Stimulated activated CD8-positive, alpha-beta memory T cell treated with anti-CD3 and anti-CD28 coated beads, Interleukin-15, amount 100 ng/mL, for 48 hours (primary cell): Measurements from ENCODE around the gene ACP3.
"Not testable (repeated sequence)": the region's sequence is repeated elsewhere in the genome, so short reads cannot be mapped to it uniquely, and the experiment has no call there.

Source experiments
- DNase-seq, 2 donors: peaks; one replicate each; pipeline ENCODE4 v3.0.0-alpha.2; 2020; ENCODE audit warnings: low read depth in 2 of 2

Gene ACP3, protein sequence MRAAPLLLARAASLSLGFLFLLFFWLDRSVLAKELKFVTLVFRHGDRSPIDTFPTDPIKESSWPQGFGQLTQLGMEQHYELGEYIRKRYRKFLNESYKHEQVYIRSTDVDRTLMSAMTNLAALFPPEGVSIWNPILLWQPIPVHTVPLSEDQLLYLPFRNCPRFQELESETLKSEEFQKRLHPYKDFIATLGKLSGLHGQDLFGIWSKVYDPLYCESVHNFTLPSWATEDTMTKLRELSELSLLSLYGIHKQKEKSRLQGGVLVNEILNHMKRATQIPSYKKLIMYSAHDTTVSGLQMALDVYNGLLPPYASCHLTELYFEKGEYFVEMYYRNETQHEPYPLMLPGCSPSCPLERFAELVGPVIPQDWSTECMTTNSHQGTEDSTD

DNA sequence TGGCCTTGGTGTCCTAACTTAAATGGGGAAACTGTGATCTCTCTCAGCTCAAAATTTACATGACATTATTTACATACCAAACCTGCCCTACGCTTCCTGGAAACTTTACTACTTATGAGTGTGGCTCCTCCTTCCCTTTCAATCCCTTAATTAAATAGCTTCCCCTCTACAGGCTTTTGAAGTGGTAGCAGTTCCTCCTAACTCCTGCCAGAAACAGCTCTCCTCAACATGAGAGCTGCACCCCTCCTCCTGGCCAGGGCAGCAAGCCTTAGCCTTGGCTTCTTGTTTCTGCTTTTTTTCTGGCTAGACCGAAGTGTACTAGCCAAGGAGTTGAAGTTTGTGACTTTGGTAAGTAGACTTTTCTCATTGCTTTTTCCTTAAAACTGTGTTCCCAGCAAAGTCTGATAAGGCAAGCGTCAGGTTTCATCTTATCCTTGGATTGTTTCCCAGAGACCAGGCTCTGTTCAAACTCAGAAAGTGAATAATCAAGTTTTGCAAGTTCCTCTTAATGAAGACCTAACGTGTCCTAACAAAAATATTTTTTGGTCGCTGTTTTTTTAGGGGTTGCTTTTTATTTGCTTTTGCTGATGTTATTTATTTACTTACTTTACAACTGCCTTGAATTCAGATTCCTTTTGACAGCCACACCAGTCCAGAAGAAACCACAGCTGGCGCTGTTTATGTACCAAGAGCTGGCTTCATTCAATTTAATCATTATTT, at the start of gene ACP3:
TSS of gene ACP3 (plus strand) at position 179 of the 720 bp plus-strand sequence. CDS start at position 229, 50 bp downstream.
- no peak for DNase-seq

DNA sequence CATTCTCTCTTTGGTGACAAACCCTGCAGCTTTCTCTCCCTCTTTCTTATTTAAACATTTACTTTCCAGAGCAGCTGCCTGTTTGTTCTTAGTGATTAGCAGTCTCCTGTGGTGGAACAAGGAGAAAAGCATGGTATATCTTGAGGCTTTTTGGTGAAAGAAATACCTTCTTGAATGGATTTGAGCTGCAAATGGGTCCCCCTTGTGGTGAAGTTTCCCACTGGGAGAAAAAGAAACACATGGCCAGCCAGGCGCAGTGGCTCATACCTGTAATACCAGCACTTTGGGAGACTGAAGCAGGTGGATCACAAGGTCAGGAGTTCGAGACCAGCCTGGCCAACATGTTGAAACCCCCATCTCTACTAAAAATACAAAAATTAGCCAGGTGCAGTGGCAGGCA, 48.3 kb upstream of the ACP3 start:
- no peak for DNase-seq

DNA sequence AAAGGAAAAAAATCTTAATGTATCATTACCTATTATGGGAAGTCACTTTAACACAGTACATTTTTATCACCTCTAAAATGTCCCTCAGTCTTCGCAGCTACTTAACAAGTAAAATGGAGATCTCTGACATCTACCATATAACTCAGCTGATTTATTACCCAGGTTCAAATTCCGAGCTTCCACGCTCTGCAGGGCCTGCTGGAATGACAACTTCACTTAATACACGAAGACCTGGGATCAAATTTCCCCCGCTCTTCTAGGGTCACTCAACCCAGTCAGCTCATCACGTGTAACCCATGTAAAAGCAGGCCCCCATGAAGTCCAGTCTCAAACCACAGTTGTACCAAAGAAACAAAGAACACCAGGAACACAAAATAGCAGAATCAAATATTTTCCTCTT, 44.2 kb upstream of the ACP3 start:
- DNase-seq = no peak

DNA sequence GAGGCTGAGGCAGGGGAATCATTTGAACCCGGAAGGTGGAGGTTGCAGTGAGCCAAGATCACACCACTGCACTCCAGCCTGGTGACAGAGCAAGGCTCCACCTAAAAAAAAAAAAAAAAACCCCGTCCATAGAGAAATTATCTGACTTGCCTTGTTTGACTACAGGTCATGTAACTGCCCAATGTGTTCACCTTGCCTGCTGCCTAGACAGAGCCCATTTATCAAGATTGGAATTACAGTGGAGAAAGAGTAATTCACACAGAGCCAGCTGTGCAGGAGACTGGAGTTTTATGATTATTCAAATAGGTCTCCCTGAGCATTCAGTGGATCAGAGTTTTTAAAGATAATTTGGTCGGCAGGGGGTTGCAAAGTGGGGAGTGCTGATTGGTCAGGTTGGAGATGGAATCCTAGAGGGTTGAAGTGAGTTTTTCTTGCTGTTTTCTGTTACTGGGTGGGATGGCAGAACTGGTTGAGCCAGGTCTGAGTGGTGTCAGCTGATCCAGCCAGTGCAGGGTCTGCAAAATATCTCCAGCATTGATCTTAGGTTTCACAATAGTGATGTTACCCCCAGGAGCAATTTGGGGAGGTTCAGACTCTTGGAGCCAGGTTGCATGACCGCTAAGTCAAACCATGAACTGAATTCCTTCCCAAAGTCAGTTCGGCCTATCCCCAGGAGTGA, 40.8 kb upstream of the ACP3 start:
- no peak for DNase-seq

DNA sequence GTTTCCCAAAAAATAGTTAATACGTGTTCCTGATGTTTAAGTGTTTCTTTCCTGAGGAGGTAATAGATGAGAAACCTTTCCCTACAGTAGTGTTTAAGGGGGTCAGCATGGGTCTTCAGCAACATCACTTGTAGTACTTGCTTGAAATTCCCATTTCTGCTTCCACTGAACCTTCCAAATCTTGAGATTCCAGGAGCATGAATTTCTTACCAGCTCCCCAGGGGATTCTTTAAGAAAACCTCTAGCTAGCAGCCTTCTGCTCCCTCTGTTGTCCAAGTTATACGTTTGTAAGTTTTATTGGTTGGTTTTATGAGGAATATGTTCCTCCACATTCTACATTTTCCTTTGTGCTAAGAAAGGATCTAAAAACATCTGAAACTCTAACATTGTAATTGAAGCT, 38.2 kb upstream of the ACP3 start:
- no peak for DNase-seq

DNA sequence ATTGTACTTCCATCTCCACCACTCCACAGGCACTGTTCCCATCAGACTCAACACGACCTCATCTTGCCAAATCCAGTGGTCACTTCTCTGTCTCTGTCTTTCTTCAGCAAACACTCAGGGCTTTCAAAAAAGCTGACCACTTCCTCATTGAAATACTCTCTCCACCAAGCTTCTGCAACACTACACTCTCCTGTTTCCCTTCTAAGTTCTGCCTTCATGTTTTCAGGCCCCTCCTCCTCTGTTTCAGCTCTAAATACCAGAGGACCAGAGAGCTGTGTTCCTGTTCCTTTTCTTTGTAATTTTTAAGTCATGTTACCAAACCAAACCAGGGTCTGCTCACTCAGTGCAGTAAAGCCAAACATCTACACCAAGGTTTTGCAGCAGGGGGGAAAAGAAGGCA, 33.8 kb upstream of the ACP3 start:
- DNase-seq = no peak

DNA sequence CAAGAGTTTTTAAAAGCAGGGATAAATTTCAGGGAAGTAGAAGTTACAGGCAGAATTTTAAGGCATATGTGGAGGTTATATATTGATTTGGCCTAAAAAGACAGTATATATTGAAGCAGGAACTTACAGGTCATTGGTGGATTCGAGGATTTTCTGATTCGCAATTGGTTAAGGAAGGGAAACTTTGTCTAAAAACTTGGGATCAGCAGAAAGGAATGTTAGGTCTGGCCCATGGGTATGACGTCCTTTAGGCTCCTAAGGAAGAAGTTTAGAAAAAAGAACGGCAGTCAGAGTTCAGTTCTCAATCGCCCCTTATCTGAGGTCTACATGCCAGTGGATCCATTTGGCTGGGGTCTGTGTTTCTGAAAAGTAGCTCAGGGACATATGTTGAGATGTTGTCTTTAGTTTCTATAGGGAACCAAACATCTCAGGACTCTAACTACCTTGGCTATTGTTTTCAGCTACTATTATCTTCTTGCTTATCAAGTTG, 33.2 kb upstream of the ACP3 start:
- DNase-seq = no peak

DNA sequence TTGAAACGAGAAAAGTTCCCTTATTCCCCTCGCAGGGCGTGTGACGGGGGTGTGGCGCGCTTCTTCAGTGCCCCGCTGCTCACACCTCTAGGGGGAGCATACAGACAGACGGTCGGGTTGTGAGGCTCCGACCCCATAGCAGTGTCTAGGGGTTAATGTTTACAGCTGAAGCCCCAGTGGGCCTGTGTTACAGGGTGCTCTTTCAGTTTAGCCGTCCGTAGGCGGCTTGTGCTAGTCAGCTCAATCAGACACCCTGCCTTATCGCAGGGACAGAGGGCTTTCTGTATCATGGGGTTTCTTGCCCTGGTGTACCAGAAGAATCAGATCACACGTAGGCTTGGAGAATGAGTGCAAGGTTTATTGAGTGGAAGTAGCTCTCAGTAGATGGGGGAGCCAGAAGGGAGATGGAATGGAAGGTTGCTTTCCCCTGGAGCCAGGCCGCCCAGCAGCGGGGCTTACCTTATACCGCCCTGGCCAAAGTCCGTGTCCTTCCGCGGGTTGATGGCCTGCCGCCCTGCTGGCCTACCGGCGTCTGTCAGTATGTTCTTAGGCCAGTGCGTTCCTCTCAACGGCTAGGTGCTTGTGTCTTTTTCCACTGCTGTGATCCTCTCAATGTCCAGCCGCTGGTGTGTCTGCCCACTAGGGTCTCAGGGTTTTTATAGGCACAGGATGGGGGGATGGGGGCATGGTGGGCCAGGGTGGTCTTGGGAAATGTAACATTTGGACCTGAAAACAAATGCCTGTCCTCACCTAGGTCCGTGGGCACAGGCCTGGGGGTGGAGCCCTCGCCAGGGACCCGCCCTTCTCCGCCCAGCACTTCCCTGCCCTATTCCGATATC, 32.2 kb upstream of the ACP3 start:
- DNase-seq = no peak

DNA sequence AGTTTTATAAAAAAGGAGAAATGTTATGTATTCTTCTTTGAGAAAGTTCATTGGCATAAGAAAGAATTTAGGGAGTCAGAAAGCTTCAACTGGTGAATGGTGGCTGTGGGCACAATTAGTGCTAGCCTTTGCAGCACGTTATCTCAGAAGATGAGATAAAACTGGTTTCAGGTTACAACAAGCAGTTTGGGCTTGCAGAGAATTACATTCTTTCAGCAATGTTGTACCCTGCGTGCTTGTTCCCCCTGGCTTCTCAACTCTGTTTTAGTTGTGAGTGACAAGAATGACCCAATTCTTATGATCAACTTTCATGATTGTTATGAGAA, 31.6 kb upstream of the ACP3 start:
- no peak for DNase-seq

DNA sequence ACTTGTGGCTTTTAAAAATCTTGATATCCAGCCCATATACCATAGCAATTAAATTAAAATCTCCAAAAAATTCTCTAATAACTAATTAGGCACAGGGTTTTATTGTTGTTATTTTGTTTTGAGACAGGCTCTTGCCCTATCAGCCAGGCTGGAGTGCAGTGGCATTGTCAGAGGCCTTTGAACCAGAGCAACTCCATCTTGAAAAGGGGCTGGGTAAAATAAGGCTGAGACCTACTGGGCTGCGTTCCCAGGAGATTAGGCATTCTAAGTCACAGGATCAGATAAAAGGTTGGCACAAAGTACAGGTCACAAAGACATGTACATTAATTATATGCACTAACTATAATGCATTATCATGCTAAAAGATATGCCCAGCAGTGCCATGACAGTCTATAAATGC, 31.2 kb upstream of the ACP3 start:
- no peak for DNase-seq

DNA sequence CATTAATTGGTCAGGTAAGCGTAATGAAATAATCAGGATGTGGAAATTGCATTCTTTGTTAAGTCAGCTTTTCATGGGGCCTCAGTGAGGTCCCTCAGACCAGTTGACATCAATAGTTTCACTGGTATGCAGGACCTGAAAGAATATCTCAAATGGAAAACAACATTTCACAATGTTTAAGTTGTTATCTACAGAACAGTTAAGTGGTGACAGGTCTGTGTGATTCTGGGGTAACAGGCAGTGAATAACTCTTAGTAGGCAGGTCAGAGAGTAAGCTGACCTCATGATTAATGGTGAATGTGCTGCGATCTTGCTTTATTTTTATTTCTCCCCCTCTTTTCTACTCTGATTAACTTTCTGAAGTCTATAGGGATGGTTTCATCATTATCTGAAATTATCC, 28.9 kb upstream of the ACP3 start:
- no peak for DNase-seq

DNA sequence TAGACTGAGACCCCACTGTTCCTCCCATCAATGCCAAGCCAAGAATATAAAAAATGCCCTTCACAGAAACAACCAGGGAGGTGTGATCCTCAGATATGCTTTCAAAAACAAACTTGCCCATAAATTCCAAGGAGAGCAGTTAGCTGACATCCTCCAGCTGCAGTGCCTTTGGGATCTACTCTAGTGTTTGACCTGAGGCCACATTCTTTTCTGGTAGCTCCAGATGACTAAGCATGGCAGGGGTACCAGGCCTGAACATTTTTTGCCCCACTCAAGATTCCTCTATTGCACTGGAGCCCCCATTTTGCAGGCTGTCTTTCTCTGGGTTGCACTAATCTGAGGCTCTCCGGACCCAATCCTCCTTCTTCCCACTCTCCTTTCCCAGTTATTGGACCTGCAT, 27.9 kb upstream of the ACP3 start:
- DNase-seq = no peak

DNA sequence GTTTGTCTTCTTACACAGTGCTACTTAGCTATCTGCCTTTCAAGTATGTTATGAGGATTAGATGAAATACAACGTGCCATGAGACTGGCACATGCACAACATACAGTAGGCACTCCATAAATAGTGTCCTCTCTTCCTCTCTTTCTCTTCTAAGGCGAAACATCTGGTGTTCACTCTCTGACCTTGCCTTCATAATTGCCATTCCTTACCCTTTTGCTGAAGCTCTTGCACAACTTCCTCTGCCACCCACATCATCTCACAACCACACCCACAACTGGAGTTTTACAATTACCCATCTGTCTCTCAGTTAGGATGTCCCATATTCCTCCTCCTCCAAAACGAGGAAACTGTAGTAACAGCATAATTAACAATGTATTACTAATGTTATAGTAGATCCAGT, 26.4 kb upstream of the ACP3 start:
- DNase-seq = no peak

DNA sequence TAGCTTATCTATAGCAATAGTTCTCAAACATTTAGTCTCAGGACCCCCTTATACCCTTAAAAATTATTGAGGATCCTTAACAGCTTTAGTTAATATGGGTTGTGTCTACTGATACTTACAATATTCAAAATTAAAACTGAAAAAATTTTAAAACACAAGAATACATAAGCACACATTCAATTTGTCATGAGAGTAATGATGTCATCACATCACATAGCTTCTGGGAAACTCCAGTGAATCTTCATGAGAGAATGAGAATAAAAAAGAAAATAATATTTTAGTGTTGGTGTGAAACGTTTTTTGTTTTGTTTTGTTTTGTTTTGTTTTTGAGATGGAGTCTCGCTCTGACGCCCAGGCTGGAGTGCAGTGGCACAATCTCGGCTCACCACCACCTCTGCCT, 25.2 kb upstream of the ACP3 start:
- no peak for DNase-seq

DNA sequence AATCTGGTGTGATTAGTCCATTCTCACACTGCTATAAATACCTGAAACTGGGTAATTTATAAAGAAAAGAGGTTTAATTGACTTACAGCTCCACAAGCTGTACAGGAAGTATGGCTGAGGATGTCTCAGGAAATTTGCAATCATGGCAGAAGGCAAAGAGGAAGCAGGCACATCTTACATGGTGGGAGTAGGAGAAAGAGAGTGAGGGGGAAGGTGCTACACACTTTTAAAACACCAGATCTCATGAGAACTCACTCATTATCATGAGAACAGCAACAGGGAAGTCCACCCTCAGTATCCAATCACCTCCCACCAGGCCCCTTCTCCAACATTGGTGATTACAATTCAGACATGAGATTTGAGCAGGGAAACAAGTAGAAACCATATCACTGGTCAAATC, 24.0 kb upstream of the ACP3 start:
- no peak for DNase-seq

DNA sequence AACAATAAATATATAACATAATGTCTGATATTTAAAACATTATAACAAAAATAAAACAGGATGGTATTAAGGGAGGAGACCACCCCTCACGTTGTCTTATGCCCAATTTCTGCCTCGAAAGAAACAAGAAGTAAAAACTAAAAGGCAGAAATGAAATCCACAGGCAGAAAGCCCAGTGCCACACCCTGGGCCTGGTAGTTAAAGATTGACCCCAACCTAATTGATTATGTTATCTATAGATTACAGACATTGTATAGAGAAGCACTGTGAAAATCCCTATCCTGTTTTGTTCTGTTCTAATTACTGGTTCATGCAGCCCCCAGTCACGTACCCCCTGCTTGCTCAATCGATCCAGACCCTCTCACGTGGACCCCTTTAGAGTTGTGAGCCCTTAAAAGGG, 22.3 kb upstream of the ACP3 start:
- no peak for DNase-seq

DNA sequence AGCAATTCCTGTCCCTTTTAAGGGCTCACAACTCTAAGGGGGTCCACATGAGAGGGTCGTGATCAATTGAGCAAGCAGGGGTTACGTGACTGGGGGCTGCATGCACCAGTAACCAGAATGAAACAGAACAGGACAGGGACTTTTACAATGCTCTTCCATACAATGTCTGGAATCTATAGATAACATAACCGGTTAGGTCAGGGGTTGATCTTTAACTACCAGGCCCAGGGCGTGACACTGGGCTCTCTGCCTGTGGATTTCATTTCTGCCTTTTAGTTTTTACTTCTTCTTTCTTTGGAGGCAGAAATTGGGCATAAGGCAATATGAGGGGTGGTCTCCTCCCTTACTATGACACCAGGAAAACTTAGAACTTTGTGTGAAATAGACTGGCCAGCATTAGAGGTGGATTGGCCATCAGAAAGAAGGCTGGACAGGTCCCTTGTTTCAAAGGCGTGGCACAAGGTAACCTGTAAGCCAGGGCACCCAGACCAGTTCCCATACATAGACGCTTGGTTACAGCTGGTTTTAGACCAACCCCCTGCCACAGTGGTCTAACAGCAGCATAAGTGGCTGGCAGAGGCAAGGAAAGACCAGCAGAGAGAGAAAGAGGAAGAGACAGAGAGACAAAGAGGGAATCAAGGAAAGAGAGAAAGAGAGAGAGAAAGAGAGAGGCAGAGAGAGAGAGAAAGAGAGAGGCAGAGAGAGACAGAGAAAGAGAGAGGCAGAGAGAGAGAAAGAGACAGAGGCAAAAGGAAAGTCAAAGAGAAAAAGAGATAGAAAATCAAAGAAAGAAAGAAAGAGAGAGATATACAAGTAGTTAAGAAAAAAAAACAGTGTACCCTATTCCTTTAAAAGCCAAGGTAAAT, 13.6 kb upstream of the ACP3 start:
- DNase-seq = not testable (repeated sequence)

DNA sequence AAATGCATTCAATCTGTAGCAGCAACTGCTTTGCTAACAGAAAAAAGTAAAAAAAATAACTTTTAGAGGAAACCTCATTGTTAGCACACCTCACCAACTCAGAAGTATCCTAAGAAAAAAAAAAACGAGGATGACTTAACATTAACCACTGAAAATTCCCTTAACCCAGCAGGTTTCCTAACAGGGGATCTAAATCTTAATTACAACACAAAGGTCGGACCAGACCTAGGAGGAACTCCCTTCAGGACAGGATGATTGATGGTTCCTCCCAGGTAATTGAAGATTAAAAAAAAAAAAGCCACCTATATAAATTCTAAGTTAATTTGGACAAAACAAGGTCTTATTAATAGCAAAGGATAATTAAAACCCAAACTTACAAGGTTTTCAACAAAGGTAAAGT, 12.9 kb upstream of the ACP3 start:
- not testable (repeated sequence) for DNase-seq

DNA sequence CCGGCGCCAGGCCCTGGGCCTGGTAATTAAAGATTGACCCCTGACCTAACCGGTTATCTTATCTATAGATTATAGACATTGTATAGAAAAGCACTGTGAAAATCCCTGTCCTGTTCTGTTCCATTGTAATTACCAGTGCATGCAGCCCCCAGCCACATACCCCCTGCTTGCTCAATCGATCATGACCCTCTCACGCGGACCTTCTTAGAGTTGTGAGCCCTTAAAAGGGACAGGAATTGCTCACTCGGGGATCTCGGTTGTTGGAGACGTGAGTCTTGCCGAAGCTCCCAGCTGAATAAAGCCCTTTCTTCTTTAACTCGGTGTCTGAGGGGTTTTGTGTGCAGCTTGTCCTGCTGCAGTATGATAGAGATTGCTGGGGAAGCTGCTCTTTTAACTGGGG, 7.2 kb upstream of the ACP3 start:
- DNase-seq = not testable (repeated sequence)

DNA sequence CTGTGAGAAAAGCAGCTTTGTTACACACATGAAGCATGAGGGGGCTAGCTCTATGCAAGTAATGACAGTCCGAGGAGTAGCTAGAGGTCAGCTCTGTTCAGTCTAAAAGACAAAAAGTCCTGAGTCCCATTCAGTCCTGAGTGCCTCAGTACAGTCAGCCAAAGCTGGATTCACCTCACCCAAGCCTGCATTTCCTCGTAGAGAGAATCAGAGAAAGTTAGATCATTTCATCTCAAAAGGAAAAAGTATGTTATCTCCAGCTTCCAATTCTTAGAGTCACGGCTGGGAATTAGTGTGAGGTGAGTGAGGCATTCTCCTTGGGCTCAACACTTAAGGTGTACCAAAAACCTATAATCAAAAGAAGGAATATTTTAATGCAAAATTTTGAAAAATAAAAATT, 5.9 kb upstream of the ACP3 start:
- no peak for DNase-seq

DNA sequence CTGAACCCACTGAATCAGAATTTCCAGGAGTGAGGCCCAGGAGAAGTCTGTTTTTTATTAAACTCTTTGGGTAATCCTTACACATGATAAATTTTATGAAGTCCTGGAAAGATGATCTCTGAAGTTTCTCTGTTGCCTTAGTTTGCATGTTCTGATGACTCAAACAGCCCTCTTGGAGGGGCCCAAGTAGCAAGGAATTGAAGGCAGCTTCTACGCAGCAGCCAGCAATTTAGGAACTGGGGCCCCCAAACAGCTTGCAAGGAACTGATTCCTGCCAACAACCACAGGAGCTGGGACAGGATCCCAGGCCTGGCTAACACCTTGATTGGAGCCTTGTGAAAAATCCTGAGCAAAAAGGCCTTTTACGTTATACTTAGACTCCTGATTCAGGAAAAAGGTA, 5.4 kb upstream of the ACP3 start:
- no peak for DNase-seq
